Tibial nerve (tissue), 3 donors: ENCODE results near the gene FAM83G.

ENCODE experiments used
- POLR2A ChIP-seq, 2 donors: fragments of 450-650 bp; IDR thresholded peaks; one replicate each; pipeline ENCODE4 v1.6.1; 2017; ENCODE audit warnings: antibody characterized with exemption in 2 of 2, mild to moderate bottlenecking in 2 of 2, moderate library complexity in 2 of 2
- TF ChIP-seq, protein P1 (sequence below), 5 experiments: fragments of 200-600 bp in 3 of 5; fragments of 450-650 bp in 2 of 5; sonication (generic) in 3 of 5; IDR thresholded peaks; one replicate each; pipeline ENCODE4 v1.5.1; 2016 to 2019; ENCODE audit warnings: antibody characterized with exemption in 5 of 5, mild to moderate bottlenecking in 3 of 5, moderate library complexity in 2 of 5

GRCh38 chr17:18993905-18994526, 10.5 kb downstream of the FAM83G start:
- TF ChIP-seq POLR2A (IDR thresholded peaks at IDR 0.05): no peak
- TF ChIP-seq, protein P1, sequence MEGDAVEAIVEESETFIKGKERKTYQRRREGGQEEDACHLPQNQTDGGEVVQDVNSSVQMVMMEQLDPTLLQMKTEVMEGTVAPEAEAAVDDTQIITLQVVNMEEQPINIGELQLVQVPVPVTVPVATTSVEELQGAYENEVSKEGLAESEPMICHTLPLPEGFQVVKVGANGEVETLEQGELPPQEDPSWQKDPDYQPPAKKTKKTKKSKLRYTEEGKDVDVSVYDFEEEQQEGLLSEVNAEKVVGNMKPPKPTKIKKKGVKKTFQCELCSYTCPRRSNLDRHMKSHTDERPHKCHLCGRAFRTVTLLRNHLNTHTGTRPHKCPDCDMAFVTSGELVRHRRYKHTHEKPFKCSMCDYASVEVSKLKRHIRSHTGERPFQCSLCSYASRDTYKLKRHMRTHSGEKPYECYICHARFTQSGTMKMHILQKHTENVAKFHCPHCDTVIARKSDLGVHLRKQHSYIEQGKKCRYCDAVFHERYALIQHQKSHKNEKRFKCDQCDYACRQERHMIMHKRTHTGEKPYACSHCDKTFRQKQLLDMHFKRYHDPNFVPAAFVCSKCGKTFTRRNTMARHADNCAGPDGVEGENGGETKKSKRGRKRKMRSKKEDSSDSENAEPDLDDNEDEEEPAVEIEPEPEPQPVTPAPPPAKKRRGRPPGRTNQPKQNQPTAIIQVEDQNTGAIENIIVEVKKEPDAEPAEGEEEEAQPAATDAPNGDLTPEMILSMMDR (IDR thresholded peaks at IDR 0.05): no peak
